Skeletal muscle satellite cell (primary cell): ENCODE data around the gene PRRX2.

Source experiments
- H3K27me3 ChIP-seq: 2 replicates; pipeline ENCODE4 v1.7.0; 2013; ENCODE audit warnings: low read length; ENCODE audit not compliant: control insufficient read depth, insufficient read depth
- H3K36me3 ChIP-seq: 2 replicates; pipeline ENCODE4 v1.7.0; 2013; ENCODE audit warnings: mild to moderate bottlenecking, control low read depth, low read length; ENCODE audit not compliant: insufficient read depth
- H3K4me1 ChIP-seq: 2 replicates; pipeline ENCODE4 v1.7.0; 2013; ENCODE audit warnings: low read length; ENCODE audit not compliant: control insufficient read depth, insufficient read depth
- H3K4me2 ChIP-seq: 2 replicates; pipeline ENCODE4 v1.7.0; 2013; ENCODE audit warnings: mild to moderate bottlenecking, low read length
- H3K4me3 ChIP-seq: 2 replicates; pipeline ENCODE4 v1.7.0; 2013; ENCODE audit warnings: low read length
- H3K9ac ChIP-seq: 2 replicates; pipeline ENCODE4 v1.7.0; 2013; ENCODE audit warnings: mild to moderate bottlenecking, low read depth, low read length, moderate library complexity
- H3K9me3 ChIP-seq: replicated peaks from 2 replicates; pipeline ENCODE4 v1.7.0; 2013; ENCODE audit warnings: mild to moderate bottlenecking, control low read depth, low read length

Gene PRRX2

DNA sequence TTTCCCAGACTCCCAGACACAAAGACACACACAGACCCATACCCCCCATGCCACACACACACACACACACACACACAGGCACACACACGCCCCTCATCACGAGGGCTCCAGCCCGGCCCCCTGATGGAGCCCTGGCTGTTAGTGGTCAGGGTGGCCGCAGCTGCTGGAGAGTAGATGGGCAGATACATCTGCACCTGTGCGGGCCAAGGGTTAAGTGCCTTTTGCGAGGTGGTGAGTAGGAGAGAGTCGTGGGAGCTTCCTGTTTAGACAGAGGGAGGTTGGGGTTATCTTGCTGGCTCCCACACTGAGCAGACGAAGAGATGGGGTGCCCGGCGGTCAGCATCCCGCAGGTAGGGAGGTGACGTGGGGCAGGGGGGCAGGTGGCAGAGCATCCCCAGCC is 8.2 kb downstream of the PRRX2 start:
- H3K36me3 ChIP-seq, result no peaks in the 10 kb centered on the region
- H3K27me3 ChIP-seq, result peaks cover 83% of the 10 kb centered on the region
- no peaks in the 10 kb centered on the region for H3K9me3 ChIP-seq
- no peak overlapping the region for H3K4me3 ChIP-seq
- H3K4me2 ChIP-seq, result no peak overlapping the region
- peaks cover 7% of the 10 kb centered on the region for H3K4me1 ChIP-seq
- H3K9ac ChIP-seq, result no peak overlapping the region

DNA sequence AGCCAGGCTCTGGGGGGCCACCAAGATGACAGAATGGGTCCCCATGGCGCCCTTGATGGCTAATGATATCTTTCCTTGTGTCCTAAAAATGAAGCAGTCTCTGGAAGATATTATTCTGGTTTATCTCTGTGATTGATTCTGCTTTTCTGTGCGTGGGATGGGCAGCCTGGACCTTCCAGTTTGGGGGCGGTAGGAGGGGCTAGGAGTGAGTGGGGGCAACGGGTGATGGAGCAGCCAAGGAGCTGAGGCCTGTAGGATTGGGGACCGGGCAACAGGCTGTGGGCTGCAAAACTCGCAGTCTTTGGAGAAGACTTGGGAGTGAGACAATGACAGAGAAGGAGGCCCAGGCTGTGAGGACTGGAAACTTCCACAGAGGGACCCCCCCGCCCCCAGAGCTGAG is 8.8 kb downstream of the PRRX2 start:
- Histone ChIP-seq H3K9me3 (no peaks in the 10 kb centered on the region), H3K4me2 (no peak overlapping the region), H3K27me3 (peaks cover 88% of the 10 kb centered on the region), H3K4me1 (peaks cover 7% of the 10 kb centered on the region), H3K36me3 (no peaks in the 10 kb centered on the region), H3K4me3 (no peak overlapping the region), H3K9ac (no peak overlapping the region)

DNA sequence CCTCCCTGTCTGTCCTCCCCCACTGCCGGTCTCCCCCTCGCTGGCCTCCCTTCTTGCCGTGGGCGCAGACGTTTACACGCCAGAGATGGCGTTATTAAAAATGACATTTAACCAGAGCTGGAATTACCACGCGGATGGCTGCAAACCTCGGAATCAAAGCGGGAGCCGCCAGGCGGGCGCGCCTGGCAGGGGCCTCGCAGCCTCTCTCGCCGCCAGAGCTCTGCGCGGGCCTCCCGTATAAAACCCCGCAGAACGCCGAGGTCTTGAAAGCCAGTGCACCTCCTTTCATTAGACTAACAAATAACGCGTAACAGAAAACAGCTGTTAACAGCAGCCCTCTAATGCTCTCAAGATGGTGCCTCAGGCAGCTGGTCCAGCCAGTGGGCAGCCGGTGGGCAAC is 10.2 kb downstream of the PRRX2 start:
- Histone ChIP-seq H3K4me3 (no peak overlapping the region), H3K4me1 (peaks cover 4% of the 10 kb centered on the region), H3K4me2 (no peak overlapping the region), H3K27me3 (peaks cover 86% of the 10 kb centered on the region), H3K9ac (no peak overlapping the region), H3K9me3 (no peaks in the 10 kb centered on the region), H3K36me3 (no peaks in the 10 kb centered on the region)

DNA sequence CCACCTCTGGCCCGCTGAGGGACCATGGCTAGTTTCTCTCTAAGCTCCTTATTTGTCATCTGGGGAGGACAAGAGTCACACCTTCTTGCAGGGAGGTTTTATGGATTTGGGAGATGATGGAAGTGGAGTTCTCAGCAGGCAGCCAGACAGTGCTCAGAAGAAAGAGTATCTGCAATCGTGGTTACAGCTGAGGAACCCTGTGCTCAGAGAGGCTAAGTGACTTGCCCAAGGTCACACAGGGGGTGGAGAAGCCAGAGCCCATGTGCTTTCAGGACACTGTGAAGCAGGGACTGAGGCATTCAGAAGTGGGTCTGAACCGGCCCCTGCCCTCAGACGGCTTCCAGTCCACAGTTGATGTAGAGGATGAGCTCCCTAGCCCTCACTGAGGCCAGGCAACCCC is 10.8 kb downstream of the PRRX2 start:
- H3K9ac ChIP-seq, result no peak overlapping the region

DNA sequence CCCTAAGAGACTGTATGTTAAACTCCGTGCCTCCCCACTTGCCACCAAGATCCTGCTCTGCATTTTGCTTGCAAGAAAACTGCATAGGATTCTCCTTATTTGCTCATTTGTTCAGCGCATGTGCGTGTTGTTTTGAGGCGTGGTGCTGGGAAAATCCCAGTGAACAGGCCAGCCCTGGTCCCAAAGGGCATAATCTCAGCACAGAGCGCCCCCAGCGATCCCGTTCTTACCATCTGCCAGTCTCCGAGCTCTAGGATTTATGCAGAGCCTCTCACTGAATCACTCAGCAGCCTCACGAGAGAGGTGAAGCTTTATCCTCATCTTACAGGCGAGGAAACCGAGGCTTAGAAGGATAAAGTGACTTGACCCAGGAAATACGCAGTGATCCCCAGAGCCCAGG is 11.5 kb downstream of the PRRX2 start:
- Histone ChIP-seq H3K36me3 (no peaks in the 10 kb centered on the region), H3K4me1 (peaks cover 4% of the 10 kb centered on the region), H3K27me3 (peaks cover 82% of the 10 kb centered on the region), H3K4me2 (no peak overlapping the region), H3K9me3 (no peaks in the 10 kb centered on the region), H3K9ac (no peak overlapping the region), H3K4me3 (no peak overlapping the region)

More for the DNA sequence above, 10.8 kb downstream of the PRRX2 start:
- H3K9me3 ChIP-seq, result no peaks in the 10 kb centered on the region
- H3K4me2 ChIP-seq, result no peak overlapping the region
- peaks cover 84% of the 10 kb centered on the region for H3K27me3 ChIP-seq
- peaks cover 4% of the 10 kb centered on the region for H3K4me1 ChIP-seq
- no peaks in the 10 kb centered on the region for H3K36me3 ChIP-seq
- H3K4me3 ChIP-seq, result no peak overlapping the region

DNA sequence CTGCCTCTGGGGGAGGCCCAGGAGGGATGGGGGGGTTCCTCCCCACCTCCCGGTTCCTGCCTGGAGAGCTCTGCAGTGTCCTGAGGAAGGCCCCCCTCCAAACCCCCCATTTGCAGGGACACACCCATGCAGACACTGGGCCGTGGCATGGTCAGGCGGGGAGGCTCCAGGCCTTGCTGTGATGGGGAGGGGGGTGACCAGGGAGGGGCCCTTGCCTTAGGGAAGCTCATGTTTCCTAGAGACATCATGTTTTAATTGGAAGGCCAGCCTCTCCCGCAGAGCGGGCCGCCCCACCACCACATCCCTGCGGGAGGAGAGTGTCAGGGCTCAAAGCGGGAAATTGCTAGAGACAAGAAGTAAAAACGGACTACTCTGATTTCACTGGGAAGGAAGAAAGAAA is 12.0 kb downstream of the PRRX2 start:
- peaks cover 80% of the 10 kb centered on the region for H3K27me3 ChIP-seq
- no peak overlapping the region for H3K9ac ChIP-seq
- no peak overlapping the region for H3K4me2 ChIP-seq
- no peaks in the 10 kb centered on the region for H3K9me3 ChIP-seq
- H3K36me3 ChIP-seq, result no peaks in the 10 kb centered on the region
- H3K4me1 ChIP-seq, result peaks cover 4% of the 10 kb centered on the region
- H3K4me3 ChIP-seq, result no peak overlapping the region

DNA sequence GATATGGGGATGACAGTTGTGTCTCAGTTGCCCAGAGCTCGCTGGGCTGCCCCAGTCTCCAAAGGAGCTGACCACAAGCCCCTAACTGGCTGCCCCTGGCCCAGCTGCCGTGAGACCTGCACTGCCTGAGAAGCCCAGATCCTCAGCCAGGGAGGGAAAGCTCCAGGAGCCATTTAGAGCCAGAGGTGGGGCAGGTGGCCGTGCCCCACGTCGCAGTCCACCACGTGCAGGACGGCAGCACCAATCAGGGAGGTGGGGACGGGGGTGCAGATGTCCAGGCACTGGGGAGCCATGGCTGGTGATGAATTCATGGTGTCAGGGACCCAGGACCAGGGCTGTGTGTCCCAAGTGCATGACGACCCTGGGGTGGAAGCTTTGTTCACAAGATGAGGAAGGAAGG is 13.4 kb downstream of the PRRX2 start:
- Histone ChIP-seq H3K27me3 (peaks cover 66% of the 10 kb centered on the region), H3K36me3 (no peaks in the 10 kb centered on the region), H3K4me3 (no peak overlapping the region), H3K4me1 (peaks cover 4% of the 10 kb centered on the region), H3K4me2 (no peak overlapping the region), H3K9me3 (no peaks in the 10 kb centered on the region), H3K9ac (no peak overlapping the region)

DNA sequence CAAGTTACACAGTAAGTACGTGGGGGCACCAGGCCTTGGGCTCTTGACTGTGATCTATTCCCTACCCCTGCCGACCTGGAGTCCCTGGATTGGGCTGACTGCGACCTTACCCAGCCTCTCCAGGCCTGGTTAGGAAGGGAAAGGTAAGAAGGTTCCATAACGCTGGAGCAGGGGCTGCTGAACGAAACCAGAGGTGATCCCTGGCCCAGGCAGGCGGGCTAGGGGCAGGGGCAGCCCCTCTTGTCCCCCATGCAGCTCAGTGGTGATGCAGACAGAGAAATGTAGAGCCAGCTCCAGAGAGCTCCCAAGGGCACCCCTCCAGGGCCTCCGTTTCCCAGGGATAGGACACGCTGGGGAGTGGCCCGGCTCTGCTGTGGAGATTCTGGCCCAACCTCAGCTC is 14.1 kb downstream of the PRRX2 start:
- Histone ChIP-seq H3K9ac (no peak overlapping the region), H3K27me3 (peaks cover 59% of the 10 kb centered on the region)

DNA sequence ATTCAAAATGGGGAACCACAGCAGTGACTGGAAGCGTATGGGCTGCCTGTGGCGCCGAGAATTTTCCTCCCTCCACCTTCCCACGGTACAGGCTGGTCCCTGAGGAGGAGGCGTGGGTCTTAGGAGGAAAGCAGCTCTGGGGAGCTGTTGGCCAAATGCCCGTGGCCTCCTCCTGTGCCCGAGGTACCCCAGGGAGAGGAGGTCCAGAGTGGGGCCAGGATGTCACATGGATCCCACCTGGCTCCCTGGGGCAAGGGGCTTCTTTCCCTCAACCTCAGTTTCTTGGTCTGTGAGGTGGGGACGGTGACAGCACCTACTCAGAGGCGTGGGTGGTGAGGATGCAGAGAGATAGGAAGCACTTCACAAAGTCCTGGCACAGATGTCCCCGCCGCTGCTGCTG is 16.5 kb downstream of the PRRX2 start:
- no peaks in the 10 kb centered on the region for H3K9me3 ChIP-seq
- no peaks in the 10 kb centered on the region for H3K36me3 ChIP-seq
- H3K27me3 ChIP-seq, result peaks cover 36% of the 10 kb centered on the region
- no peak overlapping the region for H3K4me2 ChIP-seq
- peaks cover 7% of the 10 kb centered on the region for H3K4me1 ChIP-seq
- H3K4me3 ChIP-seq, result no peak overlapping the region
- H3K9ac ChIP-seq, result no peak overlapping the region

More for the DNA sequence above, 14.1 kb downstream of the PRRX2 start:
- Histone ChIP-seq H3K4me2 (no peak overlapping the region), H3K4me3 (no peak overlapping the region), H3K4me1 (peaks cover 4% of the 10 kb centered on the region), H3K36me3 (no peaks in the 10 kb centered on the region), H3K9me3 (no peaks in the 10 kb centered on the region)

DNA sequence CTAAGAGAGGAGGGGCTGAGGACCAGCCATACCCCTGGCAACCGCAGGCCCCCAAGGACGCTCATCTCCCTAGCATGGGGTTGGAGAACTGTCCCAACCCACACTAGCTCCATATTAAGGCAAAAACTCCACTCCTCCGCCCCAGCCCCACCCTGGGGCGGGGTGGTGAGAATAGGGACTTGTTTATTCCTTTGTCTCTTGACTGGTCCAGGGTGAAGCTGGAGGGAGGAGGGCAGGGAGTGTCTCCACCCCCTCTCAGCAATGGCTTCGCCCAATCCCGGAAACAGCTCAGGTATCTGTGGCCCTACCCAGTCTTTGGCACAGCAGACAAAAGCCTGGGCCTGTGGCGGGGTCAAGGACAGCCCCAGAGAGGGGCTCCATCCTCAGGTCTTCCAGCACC is 16.9 kb downstream of the PRRX2 start:
- Histone ChIP-seq H3K27me3 (peaks cover 32% of the 10 kb centered on the region), H3K4me1 (peaks cover 7% of the 10 kb centered on the region), H3K36me3 (no peaks in the 10 kb centered on the region), H3K9me3 (no peaks in the 10 kb centered on the region), H3K4me2 (no peak overlapping the region), H3K4me3 (no peak overlapping the region), H3K9ac (no peak overlapping the region)

DNA sequence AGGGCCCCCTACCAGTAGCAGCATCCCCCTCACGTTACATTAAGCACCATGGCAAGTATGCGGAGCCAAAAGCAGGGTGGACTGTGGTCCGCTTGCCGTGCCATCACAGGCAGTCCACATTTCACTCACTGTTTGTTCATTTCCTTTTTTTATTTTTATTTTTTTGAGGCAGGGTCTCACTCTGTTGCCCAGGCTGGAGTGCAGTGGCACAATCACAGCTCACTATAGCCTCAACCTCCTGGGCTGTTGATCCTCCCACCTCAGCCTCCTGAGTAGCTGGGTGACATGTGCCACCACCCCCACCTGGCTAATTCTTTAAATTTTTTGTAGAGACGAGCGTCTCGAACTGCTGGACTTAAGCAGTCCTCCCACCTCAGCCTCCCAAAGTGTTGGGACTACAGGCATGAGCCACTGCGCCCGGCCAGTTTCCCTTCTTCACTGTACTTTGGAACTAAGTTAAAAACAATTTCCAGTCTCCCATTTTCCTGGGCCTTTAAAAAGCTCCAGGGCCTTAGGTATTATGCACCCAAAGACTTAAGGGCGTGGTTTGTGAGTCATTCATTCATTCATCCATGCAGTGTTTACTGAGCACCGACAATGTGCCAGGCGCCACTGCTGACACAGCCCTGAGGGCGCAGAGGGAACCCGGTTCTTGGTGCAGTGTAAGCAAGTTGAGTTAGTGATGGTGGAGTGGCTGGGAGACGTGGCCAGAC is 19.9 kb downstream of the PRRX2 start:
- Histone ChIP-seq H3K36me3 (no peaks in the 10 kb centered on the region), H3K9me3 (no peaks in the 10 kb centered on the region), H3K27me3 (peaks cover 24% of the 10 kb centered on the region), H3K4me1 (peaks cover 7% of the 10 kb centered on the region), H3K9ac (no peak overlapping the region), H3K4me2 (no peak overlapping the region), H3K4me3 (no peak overlapping the region)

DNA sequence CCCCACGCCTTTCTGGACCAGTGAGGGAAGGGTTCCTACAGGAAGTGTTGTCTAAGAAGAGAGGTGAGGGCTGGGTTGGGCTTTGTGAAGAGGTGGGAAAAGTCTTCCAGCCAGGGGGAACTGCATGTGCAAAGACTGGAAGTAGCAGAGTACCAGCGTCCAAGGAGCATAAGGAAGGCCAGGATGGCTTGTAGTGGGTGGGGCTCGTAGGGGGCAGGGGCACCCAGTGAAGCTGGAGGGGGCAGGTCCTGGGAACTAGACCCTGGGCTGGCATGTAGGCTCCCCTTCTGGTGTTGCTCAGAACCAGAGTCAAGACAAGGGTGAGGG is 20.4 kb downstream of the PRRX2 start:
- no peaks in the 10 kb centered on the region for H3K36me3 ChIP-seq
- H3K9me3 ChIP-seq, result no peaks in the 10 kb centered on the region
- peaks cover 23% of the 10 kb centered on the region for H3K27me3 ChIP-seq
- H3K4me1 ChIP-seq, result peaks cover 7% of the 10 kb centered on the region
- H3K9ac ChIP-seq, result no peak overlapping the region
- no peak overlapping the region for H3K4me3 ChIP-seq
- H3K4me2 ChIP-seq, result no peak overlapping the region
